MV-4-11 (cell line): ENCODE measurements around the gene WDFY3.

ENCODE experiments used
- DNase-seq: peaks from one replicate; lab custom pipeline; 2025; lab: John Stamatoyannopoulos, UW

WDFY3 gene

GRCh38 chr4:84790769-84791565, 175.5 kb downstream of the WDFY3 start:
- DNase-seq = no peak

- DNase-seq = no peak
These were observed 180.0 kb downstream of the WDFY3 start for GRCh38 chr4:84786478-84786877.

- no peak for DNase-seq
These were observed 184.0 kb downstream of the WDFY3 start for GRCh38 chr4:84782517-84782916.

GRCh38 chr4:84780719-84781118, 185.8 kb downstream of the WDFY3 start:
- no peak for DNase-seq

GRCh38 chr4:84778041-84778440, 188.4 kb downstream of the WDFY3 start:
- DNase-seq = no peak

- no peak for DNase-seq
These were observed 199.3 kb downstream of the WDFY3 start for GRCh38 chr4:84767168-84767567.

GRCh38 chr4:84753321-84753972, 213.0 kb downstream of the WDFY3 start:
- DNase-seq = peak; percentile 81

GRCh38 chr4:84751707-84752106, 214.8 kb downstream of the WDFY3 start:
- DNase-seq = no peak

- DNase-seq = no peak
These were observed 215.6 kb downstream of the WDFY3 start for GRCh38 chr4:84750960-84751283.

GRCh38 chr4:84750260-84750959, 216.1 kb downstream of the WDFY3 start:
- peak; percentile 50 for DNase-seq

GRCh38 chr4:84740057-84740456, 226.4 kb downstream of the WDFY3 start:
- DNase-seq = no peak

GRCh38 chr4:84738622-84739021, 227.9 kb downstream of the WDFY3 start:
- no peak for DNase-seq

GRCh38 chr4:84737656-84738055, 228.8 kb downstream of the WDFY3 start:
- no peak for DNase-seq

- no peak for DNase-seq
These were observed 232.5 kb downstream of the WDFY3 start for GRCh38 chr4:84734037-84734436.

- no peak for DNase-seq
These were observed 233.0 kb downstream of the WDFY3 start for GRCh38 chr4:84733343-84734033.

- DNase-seq = peak; percentile 1
These were observed 236.1 kb downstream of the WDFY3 start for GRCh38 chr4:84730375-84730774.

- DNase-seq = no peak
These were observed 239.0 kb downstream of the WDFY3 start for GRCh38 chr4:84727491-84727890.

GRCh38 chr4:84726356-84726755, 240.1 kb downstream of the WDFY3 start:
- DNase-seq = no peak

- no peak for DNase-seq
These were observed 243.8 kb downstream of the WDFY3 start for GRCh38 chr4:84722720-84723119.

- no peak for DNase-seq
These were observed 247.4 kb downstream of the WDFY3 start for GRCh38 chr4:84719115-84719514.

- DNase-seq = no peak
These were observed 247.8 kb downstream of the WDFY3 start for GRCh38 chr4:84718699-84719098.

GRCh38 chr4:84710548-84710947, 255.9 kb downstream of the WDFY3 start:
- DNase-seq = no peak
